NCI-H345 (cell line): Measurements from ENCODE around the gene CYP2A13.
"Not testable (repeated sequence)": the region's sequence is repeated elsewhere in the genome, so short reads cannot be mapped to it uniquely, and the experiment has no call there.

Source experiments
- DNase-seq: peaks from one replicate; lab custom pipeline; 2025; lab: John Stamatoyannopoulos, UW

Gene CYP2A13, protein sequence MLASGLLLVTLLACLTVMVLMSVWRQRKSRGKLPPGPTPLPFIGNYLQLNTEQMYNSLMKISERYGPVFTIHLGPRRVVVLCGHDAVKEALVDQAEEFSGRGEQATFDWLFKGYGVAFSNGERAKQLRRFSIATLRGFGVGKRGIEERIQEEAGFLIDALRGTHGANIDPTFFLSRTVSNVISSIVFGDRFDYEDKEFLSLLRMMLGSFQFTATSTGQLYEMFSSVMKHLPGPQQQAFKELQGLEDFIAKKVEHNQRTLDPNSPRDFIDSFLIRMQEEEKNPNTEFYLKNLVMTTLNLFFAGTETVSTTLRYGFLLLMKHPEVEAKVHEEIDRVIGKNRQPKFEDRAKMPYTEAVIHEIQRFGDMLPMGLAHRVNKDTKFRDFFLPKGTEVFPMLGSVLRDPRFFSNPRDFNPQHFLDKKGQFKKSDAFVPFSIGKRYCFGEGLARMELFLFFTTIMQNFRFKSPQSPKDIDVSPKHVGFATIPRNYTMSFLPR

DNA sequence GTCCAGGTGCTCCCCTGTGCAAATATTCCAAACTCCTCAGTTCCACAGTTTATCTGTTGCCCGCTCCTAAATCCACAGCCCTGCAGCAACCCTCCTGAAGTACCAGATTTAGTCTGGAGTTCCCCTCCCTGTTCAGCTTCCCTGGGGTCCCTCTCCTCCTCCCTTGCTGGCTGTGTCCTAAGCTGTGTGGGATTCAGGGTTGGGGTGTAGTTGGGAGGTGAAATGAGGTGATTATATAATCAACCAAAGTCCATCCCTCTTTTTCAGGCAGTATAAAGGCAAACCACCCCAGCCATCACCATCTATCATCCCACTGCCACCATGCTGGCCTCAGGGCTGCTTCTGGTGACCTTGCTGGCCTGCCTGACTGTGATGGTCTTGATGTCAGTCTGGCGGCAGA lies at the start of gene CYP2A13:
TSS of gene CYP2A13 (plus strand) at position 301 of the 400 bp plus-strand sequence. CDS start at position 322, 21 bp downstream.
- DNase-seq: no peak

DNA sequence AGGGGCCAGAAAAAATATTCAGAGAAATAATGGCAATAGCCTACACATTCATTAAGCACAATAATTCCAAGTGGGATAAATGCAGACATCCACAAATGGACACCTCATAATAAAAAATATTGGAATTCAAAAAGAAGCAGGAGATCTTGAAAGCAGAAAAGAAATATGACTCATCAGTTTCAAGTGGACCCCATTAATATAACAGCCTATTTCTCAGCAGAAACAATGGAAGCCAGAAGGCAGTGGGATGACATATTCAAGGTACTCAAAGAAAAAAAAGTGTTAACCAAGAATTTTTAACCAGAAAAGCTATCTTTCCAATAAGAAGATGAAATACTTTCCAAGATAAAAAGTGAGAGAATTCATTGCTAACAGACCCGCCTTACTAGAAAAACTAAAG lies 48.4 kb upstream of the CYP2A13 start:
- DNase-seq: no peak

DNA sequence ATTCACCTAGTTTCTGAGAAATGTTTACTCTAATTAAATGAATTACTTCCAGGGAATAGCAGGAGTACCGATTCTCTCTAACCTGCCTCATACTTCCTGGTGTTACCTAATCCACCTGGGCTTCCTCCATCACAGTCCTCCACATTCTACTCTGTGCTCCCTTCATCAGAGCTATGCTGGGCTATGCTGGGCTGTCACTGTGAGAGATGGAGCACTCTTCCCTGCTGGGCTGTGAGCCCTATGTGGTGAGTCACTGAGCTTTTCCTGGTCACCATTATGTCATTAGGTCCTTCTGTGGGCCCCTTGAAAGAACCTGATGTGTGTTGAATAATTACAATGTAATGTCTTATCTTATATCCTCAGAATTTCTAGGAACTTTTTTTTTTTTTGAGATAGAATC lies 43.2 kb upstream of the CYP2A13 start:
- DNase-seq: not testable (repeated sequence)

DNA sequence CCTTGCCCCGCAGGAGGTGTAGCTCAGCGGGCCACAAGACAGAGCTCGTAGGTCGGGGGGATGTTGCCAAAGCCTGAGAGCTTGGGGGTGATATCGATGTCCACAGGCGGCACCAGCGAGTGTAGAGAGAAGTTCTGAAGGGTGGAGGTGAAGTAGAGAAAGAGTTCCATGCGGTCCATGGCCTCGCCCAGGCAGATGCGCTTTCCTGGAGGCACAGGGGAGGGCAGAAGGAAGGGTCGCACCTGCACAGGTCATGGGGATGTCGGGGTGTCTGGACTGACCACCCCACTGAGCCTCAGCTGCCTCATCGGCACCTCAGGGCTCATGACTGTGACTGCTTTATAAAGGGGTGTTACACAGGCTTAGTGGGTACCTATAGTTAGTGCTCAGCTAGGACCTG lies 37.8 kb upstream of the CYP2A13 start:
- no peak for DNase-seq

DNA sequence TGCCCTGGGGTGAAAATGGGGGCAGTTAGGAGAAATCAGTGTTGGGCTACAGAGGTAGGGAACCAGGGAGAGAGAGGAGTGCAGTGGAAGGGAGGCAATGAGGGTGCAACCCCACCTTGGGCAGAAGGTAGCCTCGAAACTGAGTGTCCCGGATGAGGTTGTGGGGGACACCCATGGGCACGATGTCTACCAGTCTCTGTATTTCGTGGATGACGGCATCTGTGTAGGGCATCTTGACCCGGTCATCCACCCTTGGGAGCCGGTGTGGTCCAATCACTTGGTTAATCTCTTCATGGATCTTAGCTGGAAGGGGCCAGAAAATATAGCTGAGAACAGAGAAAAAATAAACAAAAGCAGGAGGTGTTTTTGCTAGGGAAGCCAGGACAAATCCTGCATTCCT lies 36.1 kb upstream of the CYP2A13 start:
- not testable (repeated sequence) for DNase-seq

DNA sequence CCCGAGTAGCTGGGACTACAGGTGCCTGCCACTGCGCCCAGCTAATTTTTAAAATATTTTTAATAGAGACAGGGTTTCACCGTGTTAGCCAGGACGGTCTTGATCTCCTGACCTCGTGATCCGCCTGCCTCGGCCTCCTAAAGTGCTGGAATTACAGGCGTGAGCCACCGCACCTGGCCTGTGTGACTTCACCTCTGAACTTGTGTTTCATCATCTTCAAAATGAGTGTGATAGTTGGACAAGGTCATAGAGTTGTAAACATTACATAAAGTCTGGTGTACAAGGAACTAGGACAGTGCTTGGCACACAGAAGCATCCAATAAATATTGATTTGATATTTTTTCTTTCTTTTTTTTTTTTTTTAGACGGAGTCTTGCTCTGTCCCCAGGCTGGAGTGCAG lies 34.9 kb upstream of the CYP2A13 start:
- DNase-seq: not testable (repeated sequence)

DNA sequence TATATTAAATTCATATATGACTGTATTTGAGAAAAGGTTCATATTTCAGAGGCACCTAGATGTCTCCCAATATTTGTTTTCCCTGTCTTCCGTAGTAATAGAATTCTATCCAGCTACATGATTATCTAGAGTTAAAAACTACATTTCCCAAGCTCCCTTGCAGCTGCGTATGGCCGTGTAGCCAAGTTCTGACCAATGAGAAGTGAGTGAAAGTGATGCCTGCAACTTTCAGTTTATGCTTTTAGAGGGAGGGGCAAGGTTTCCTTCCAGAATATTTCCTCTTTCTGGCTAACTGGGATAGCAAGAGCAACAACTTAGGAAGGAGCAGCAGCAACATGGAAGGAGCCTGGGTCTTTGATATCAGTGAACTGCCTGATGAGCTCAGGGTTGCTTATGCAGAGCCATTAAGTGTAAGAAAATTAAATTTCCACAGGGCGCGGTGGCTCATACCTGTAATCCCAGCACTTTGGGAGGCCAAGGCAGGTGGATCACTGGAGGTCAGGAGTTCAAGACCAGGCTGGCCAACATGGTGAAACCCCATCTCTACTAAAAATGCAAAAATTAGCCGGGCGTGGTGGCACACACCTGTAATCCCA lies 23.2 kb upstream of the CYP2A13 start:
- no peak for DNase-seq

DNA sequence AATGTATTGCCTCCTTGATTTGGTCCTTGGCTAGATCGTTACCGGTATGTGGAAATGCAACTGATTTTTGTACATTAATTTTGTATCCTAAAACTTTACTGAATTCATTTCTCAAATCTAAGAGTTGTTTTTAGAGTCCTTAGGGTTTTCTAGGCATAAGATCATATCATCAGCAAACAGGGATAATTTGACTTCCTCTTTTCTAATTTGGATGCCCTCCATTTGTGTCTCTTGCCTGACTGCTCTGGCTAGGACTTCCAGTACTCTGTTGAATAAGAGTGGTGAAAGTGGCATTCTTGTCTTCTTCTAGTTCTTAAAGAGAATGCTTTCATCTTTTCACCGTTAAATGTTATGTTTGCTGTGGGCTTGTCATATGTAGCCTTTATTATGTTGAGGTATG lies 12.0 kb upstream of the CYP2A13 start:
- DNase-seq: no peak

DNA sequence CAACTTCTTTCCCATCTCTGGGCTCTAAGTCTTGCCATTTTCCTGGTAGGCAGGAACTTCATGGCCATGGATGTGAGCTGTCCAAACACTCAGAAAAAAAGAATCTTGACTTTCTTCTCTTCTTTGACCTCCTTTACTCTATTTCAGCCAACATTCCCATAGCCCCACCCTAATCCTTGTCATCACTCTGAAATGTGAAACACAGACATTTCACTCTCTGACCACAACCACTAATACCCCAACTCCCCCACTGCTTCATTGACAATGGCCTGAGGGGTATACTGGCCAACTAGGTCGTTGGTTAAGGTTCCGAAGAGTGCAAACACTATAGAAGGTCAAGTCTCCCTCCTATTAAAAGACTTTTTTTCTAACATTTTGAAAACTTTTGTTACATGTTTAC lies 4.7 kb upstream of the CYP2A13 start:
- no peak for DNase-seq

DNA sequence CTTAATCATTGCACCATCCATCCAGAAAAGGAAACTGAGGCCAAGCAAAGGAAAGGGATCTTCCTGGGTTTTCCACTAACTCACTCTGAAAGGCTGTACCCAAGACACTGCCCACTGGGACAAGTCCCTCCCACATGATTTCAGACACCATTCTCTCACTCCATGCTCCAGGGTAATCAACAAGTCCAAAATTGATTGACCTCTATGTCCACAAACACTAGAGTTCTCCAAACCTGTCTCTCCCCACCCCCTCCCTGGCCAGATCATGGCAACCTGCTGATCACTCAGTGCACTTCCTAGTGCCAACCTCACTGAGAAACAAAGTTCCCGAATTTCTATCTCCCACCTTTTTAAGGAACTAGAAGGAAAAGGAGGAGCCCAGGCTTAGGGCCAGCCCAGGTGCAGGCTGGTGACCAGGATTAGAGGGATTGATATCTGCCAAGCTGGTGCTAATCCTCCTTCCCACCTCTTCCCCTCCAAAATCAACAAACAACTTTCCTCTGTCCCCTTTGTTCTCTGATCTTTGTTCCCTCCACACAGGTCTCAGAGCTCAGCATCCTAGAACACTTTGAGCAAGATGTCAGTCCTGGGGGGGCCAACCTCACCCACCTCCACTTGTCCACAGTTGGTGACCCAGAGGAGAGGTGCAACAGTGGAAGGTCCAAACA lies 2.4 kb upstream of the CYP2A13 start:
- no peak for DNase-seq

DNA sequence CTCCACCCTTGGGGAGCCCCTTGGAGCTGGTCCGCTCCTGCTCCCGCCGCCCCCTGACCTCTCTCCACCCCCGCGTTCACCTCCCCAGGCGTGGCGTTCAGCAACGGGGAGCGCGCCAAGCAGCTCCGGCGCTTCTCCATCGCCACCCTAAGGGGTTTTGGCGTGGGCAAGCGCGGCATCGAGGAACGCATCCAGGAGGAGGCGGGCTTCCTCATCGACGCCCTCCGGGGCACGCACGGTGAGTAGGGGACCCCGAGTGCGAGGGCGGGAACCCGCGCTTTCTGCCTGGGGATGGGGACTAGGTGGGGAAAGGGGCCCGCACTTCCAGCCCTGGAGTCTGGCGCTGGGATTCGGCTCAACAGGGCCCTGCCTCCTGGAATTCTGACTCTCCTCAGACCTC lies 1.7 kb downstream of the CYP2A13 start:
- no peak for DNase-seq

DNA sequence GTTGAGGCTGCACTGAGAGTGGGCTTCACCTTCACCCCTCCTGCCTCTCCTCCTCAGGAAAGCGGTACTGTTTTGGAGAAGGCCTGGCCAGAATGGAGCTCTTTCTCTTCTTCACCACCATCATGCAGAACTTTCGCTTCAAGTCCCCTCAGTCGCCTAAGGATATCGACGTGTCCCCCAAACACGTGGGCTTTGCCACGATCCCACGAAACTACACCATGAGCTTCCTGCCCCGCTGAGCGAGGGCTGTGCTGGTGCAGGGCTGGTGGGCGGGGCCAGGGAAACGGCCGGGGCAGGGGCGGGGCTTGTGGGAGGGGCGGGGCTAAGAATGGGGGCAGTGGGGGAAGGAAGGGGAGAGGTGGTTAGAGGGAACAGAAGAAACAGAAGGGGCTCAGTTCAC lies 7.5 kb downstream of the CYP2A13 start:
- DNase-seq: no peak

DNA sequence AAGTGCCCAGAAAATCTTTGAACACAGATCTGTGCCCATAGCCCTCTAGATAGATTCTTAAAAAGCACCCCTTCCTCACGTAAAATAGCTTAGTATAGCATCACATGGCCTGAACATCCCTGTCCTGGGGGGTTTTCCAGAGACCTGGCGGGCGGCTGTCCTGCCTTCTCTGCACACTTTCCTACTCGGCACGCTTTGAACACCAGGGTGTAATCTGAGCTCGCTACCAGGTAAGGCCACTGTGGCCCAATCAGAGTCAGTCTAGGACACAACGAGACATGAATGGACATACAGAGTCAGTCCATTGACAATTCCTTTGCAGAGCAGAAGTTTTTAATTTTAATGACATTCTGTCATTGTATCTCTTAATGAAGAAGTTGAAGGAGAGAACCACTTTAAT lies 8.1 kb downstream of the CYP2A13 start:
- no peak for DNase-seq

DNA sequence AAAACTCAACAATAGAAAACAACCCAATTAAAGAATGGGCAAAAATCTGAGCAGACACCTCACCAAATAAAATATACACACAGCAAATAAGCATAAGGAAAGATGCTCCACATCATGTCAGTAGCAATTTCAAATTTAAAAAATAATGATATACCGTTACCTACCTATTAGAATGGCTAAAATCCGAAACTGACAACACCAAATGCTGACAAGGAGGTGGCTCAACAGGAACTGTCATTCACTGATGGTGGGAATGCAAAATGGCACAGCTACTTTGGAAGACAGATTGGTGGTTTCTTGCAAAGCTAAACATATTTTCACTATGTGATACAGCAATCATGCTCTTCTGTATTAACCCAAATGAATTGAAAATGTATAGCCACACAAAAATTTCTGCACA lies 9.1 kb downstream of the CYP2A13 start:
- no peak for DNase-seq

DNA sequence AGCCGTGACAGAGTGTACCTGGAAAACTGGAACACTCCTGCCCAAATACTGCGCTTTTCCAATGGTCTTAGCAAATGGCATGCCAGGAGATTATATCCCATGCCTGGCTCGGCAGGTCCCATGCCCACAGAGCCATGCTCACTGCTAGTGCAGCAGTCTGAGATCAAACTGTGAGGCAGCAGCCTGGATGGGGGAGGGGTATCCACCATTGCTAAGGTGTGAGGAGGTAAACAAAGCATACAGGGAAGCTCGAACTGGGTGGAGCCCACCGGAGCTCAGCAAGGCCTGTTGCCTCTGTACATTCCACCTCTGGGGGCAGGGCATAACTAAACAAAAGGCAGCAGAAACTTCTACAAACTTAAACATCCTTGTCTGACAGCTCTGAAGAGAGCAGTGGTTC lies 10.5 kb downstream of the CYP2A13 start:
- no peak for DNase-seq

DNA sequence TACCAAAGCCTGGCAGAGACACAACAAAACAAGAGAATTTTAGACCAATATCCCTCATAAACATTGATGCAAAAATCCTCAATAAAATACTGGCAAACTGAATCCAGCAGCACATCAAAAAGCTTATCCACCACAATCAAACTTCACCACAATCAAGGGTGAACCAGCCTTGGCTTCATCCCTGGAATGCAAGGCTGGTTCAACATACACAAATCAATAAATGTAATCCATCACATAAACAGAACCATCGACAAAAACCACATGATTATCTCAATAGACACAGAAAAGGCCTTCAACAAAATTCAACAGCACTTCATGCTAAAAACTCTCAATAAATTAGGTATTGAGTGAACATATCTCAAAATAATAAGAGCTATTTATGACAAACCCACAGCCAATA lies 14.0 kb downstream of the CYP2A13 start:
- not testable (repeated sequence) for DNase-seq

DNA sequence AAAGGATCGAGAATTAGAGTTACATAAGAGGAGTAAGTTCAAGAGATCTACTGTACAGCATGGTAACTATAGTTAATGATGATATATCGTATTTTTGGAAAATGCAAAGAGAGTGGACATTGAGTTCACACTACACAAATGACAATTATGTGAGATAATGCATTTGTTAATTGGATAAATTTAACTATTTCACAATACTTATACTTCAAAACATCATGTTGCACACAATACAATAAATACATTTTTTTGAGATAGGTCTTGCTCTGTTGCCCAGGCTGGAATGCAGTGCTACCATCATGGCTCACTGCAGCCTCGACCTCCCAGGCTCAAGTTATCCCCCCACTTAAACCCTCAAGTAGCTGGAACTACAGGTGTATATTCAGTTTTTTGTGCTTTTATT lies 17.9 kb downstream of the CYP2A13 start:
- DNase-seq: no peak

DNA sequence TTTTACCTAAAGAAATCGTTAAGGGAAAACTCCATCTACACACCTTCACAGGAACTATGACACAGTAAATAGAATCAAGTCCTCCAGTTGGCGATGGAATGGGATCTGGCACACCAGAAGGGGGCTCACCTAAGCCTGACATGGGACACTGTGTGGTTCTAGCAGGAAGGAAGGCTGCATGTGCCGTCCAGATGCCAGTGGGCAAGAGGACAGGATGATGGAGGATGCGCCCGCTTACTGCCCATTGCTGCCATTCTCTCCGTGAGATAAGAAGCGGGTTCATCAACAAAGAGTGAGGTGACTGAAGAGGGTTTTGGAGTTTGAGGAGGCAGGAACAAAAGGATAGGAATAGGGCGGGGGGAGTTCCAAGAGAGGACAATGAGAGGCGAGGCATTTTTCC lies 23.0 kb downstream of the CYP2A13 start:
- no peak for DNase-seq

DNA sequence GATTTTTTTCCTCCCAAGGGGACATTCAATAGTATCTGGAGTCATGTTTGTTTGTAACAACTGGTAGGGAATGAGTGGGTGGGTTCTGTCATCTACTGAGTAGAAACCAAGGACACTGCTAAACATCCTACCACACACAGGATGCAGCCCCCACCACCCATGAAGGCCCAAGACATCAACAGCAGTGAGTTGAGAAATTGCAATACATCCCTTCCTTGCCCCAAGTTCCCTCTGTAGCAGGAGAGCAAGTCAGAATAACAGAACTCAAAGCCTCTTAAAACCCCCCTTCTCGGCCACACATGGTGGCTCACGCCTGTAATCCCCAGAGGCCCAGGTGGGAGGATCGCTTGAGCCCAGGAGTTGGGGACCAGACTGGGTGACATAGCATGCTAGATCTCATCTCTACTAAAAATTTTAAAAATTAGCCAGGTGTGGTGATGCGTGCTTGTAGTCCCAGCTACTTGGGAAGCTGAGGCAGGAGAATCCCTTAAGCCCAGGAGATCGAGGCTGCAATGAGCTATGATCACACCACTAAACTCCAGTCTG lies 23.6 kb downstream of the CYP2A13 start:
- no peak for DNase-seq

DNA sequence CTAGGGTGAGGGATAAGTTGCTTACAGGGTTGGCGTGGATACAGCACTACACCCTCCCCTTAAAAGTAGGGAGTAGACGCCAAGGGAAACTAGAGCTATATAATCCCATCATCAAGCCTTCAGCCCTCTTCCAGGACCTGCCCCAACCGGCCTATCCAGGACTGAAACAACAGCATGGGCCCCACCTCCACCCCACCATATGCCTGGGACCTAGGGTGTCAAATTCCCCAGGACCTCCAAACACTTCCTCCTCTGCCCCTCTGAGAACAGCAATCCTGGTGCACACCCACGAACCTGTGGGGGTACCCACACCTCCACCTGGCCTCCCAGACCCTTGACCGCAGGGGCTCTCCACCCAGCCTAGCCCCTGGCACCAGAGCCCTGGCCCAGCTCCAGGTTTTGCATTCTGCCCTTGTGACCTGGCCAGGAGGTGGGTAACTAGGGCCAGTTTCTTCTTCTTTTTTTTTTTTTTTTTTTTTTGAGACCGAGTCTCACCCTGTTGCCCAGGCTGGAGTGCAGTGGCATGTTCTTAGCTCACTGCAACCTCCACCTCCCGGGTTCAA lies 24.6 kb downstream of the CYP2A13 start:
- no peak for DNase-seq

DNA sequence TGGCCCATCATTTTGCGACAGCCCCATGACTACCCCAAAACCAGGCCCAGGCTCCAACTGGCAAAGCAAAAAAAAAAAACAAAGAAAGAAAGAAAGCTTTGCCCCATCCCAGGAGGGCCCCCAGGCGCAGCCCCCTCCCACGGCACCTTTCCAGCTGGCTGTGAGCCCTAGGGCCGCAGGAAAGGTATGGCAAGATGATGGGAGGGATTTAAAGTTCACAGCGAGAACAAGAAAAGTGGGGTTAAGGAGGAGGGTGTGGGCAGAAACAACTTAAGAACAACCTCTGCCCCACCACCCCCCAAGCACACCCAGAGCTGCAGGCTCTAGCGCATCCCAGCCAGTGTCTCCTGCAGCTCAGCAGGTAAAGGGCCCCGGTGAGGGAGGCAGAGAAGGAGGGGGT lies 25.9 kb downstream of the CYP2A13 start, which contains the start of gene CYP2F1:
TSS of gene CYP2F1 (plus strand) at position 301 of the 400 bp plus-strand sequence. CDS start 1,757 bp downstream, outside the sequence.
- no peak for DNase-seq

DNA sequence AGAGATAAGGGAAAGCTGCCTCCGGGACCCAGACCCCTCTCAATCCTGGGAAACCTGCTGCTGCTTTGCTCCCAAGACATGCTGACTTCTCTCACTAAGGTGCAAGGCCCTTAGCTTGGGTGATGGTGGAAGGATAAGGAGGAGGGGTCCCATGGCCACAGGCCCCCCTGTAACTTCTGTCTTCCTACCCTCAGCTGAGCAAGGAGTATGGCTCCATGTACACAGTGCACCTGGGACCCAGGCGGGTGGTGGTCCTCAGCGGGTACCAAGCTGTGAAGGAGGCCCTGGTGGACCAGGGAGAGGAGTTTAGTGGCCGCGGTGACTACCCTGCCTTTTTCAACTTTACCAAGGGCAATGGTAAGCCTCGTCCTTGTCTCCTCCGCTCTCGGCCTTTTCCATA lies 28.0 kb downstream of the CYP2A13 start:
- DNase-seq: no peak
